ENCODE measurements around the gene LHPP.

GRCh38 chr10:124661660-124662180 lies 200.1 kb downstream of the LHPP start:
- no peak for TF ChIP-seq CTCF (IDR thresholded peaks at IDR 0.05; ENCODE audit: low read depth, low read length, poor library complexity, severe bottlenecking)
- no peak for TF ChIP-seq EZH2phosphoT487 (IDR thresholded peaks at IDR 0.05; ENCODE audit: borderline replicate concordance, low read length)
